NT2/D1 (cell line): ENCODE measurements around the gene UNC5B.

Experiments
- YY1 ChIP-seq: IDR thresholded peaks from 2 replicates; pipeline ENCODE4 v1.6.1; 2011; ENCODE audit not compliant: insufficient read length, insufficient read depth
- ZNF274 ChIP-seq: IDR thresholded peaks from 2 replicates; pipeline ENCODE4 v1.6.1; 2011; ENCODE audit warnings: mild to moderate bottlenecking, low read depth, low read length

- TF ChIP-seq ZNF274 (no peak), YY1 (no peak)
Observed at GRCh38 chr10:71306979-71307378, 94.6 kb downstream of the UNC5B start.
